ENCODE data around the gene DDX42.

DNA sequence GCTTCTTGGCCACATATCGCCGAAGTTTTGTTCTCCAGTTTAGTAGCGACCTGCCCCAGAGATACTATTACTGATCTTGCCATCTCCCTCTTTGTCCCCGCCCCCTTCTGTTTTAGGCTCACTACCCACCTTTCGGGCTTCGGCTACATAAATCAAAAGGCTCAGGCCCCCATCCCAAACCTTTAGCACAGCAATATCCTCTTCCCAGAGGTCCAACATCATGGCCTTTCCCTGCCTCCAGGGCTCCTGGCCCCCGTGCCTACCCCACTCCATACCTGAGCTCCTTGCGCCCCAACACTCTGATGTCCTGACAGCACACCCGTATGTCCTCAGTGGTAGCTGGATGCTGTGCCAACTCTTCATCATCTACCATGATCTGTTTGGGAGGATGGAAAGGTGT lies 50.4 kb downstream of the DDX42 start:
- TF ChIP-seq, protein P1, sequence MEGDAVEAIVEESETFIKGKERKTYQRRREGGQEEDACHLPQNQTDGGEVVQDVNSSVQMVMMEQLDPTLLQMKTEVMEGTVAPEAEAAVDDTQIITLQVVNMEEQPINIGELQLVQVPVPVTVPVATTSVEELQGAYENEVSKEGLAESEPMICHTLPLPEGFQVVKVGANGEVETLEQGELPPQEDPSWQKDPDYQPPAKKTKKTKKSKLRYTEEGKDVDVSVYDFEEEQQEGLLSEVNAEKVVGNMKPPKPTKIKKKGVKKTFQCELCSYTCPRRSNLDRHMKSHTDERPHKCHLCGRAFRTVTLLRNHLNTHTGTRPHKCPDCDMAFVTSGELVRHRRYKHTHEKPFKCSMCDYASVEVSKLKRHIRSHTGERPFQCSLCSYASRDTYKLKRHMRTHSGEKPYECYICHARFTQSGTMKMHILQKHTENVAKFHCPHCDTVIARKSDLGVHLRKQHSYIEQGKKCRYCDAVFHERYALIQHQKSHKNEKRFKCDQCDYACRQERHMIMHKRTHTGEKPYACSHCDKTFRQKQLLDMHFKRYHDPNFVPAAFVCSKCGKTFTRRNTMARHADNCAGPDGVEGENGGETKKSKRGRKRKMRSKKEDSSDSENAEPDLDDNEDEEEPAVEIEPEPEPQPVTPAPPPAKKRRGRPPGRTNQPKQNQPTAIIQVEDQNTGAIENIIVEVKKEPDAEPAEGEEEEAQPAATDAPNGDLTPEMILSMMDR (IDR thresholded peaks at IDR 0.05): no peak
- no peak for TF ChIP-seq POLR2A (IDR thresholded peaks at IDR 0.05)

All from vagina (tissue), 2 donors.